SK-N-SH (cell line): ENCODE data around the gene TBL1X. TPM values are rescaled to one million over a fixed set of nuclear protein-coding genes. Genes with fewer than 3 reads are reported as not detected.
A peak's percentile ranks its signal among the peaks of the same experiment; 100 is the strongest.

Source experiments
- CTCF ChIA-PET: fragments of 300-600, 350-600 bp; formaldehyde crosslinking; extraction: SDS; loops from one replicate; lab custom pipeline; 2021; lab: Yijun Ruan, JAX
- POLR2A ChIA-PET: fragments of 350-600 bp; sonication (Branson Sonifier 250); formaldehyde crosslinking; extraction: SDS; loops from one replicate; lab custom pipeline; 2020; ENCODE audit warnings: antibody characterized with exemption, inconsistent platforms; lab: Yijun Ruan, JAX
- DNase-seq: peaks from one replicate; pipeline ENCODE4 v3.0.0; 2012
- H2AFZ ChIP-seq: fragments of 200-600 bp; sonication (generic); 2 replicates; pipeline ENCODE4 v1.8.1; 2016; ENCODE audit warnings: antibody characterized with exemption, mild to moderate bottlenecking, low read depth
- H3F3A ChIP-seq: fragments of 200-600 bp; sonication (generic); replicated peaks from 2 replicates; pipeline ENCODE3; 2016; ENCODE audit warnings: antibody characterized with exemption, mild to moderate bottlenecking; ENCODE audit not compliant: insufficient read depth
- H3K27ac ChIP-seq, 2 experiments: fragments of 200-500 bp in 1 of 2; fragments of 200-600 bp in 1 of 2; sonication (Bioruptor generic) in 1 of 2; sonication (generic), shearing (Covaris generic) in 1 of 2; 2 replicates each; pipeline versions ENCODE4 v1.5.1 to v1.6.1; 2014 to 2016; ENCODE audit warnings: low read depth in 2 of 2, inconsistent platforms in 1 of 2, low read length in 1 of 2, mild to moderate bottlenecking in 1 of 2, mixed read lengths in 1 of 2
- H3K27me3 ChIP-seq: fragments of 200-600 bp; sonication (generic), shearing (Covaris generic); 2 replicates; pipeline ENCODE4 v1.6.1; 2016; ENCODE audit warnings: mixed run types; ENCODE audit not compliant: insufficient read depth
- H3K36me3 ChIP-seq, 2 experiments: fragments of 200-500 bp in 1 of 2; fragments of 200-600 bp in 1 of 2; sonication (Bioruptor generic) in 1 of 2; sonication (generic) in 1 of 2; replicated peaks in 1 of 2; 2 replicates each; pipeline versions ENCODE3 to v1.5.1; 2014 to 2016; ENCODE audit warnings: low read length in 1 of 2, mild to moderate bottlenecking in 1 of 2; ENCODE audit not compliant: insufficient read depth in 2 of 2, control insufficient read depth in 1 of 2
- H3K4me1 ChIP-seq, 2 experiments: fragments of 200-500 bp in 1 of 2; fragments of 200-600 bp in 1 of 2; sonication (Bioruptor generic) in 1 of 2; sonication (generic), shearing (Covaris generic) in 1 of 2; 2 replicates each; pipeline versions ENCODE4 v1.5.1 to v1.6.1; 2014 to 2016; ENCODE audit warnings: low read depth in 1 of 2, low read length in 1 of 2, mixed run types in 1 of 2; ENCODE audit not compliant: insufficient read depth in 2 of 2, control insufficient read depth in 1 of 2
- H3K4me2 ChIP-seq: fragments of 200-600 bp; sonication (generic), shearing (Covaris generic); 2 replicates; pipeline ENCODE4 v1.6.1; 2017; ENCODE audit warnings: mixed run types
- H3K4me3 ChIP-seq, 2 experiments: fragments of 200-500 bp in 1 of 2; fragments of 200-600 bp in 1 of 2; sonication (Bioruptor generic) in 1 of 2; sonication (generic), shearing (Covaris generic) in 1 of 2; 2 replicates each; pipeline versions ENCODE4 v1.5.1 to v1.8.1; 2014 to 2016; ENCODE audit warnings: low read depth in 2 of 2, inconsistent platforms in 1 of 2, low read length in 1 of 2, mild to moderate bottlenecking in 1 of 2, mixed read lengths in 1 of 2, moderate library complexity in 1 of 2
- H3K79me2 ChIP-seq: fragments of 200-600 bp; sonication (generic); 2 replicates; pipeline ENCODE4 v1.8.1; 2017; ENCODE audit warnings: mild to moderate bottlenecking; ENCODE audit not compliant: insufficient read depth
- H3K9ac ChIP-seq: fragments of 200-600 bp; sonication (generic); 2 replicates; pipeline ENCODE4 v1.6.1; 2017; ENCODE audit warnings: mixed run types
- H3K9me2 ChIP-seq: fragments of 200-600 bp; sonication (generic); 2 replicates; pipeline ENCODE4 v1.6.1; 2017; ENCODE audit warnings: mixed run types
- H3K9me3 ChIP-seq: fragments of 200-600 bp; sonication (generic); 2 replicates; pipeline ENCODE4 v1.6.1; 2017; ENCODE audit warnings: mixed run types, mild to moderate bottlenecking, moderate library complexity
- H4K20me1 ChIP-seq: fragments of 200-600 bp; sonication (generic); 2 replicates; pipeline ENCODE4 v1.6.1; 2017; ENCODE audit warnings: mild to moderate bottlenecking, mixed run types; ENCODE audit not compliant: insufficient read depth
- CHD2 ChIP-seq: fragments of 150-350 bp; IDR thresholded peaks from 2 replicates; pipeline ENCODE4 v1.6.1; 2018; ENCODE audit warnings: low read length; ENCODE audit not compliant: partially characterized antibody
- ELF1 ChIP-seq: IDR thresholded peaks from 2 replicates; pipeline ENCODE4 v1.4.0; 2012
- EZH2phosphoT487 ChIP-seq: fragments of 200-600 bp; sonication (generic); IDR thresholded peaks from 2 replicates; pipeline ENCODE4 v1.6.1; 2017; ENCODE audit warnings: low read depth, mixed run types, mild to moderate bottlenecking, antibody characterized with exemption, moderate library complexity, borderline replicate concordance
- FOSL2 ChIP-seq: IDR thresholded peaks from 2 replicates; pipeline ENCODE4 v1.4.0; 2012; ENCODE audit warnings: low read depth, mild to moderate bottlenecking, moderate library complexity, borderline replicate concordance
- FOXJ3 ChIP-seq: sonication (generic); formaldehyde crosslinking; IDR thresholded peaks from 2 replicates; pipeline ENCODE4 v1.5.1; 2020; ENCODE audit warnings: mild to moderate bottlenecking, missing genetic modification reagents
- GABPA ChIP-seq: IDR thresholded peaks from 2 replicates; pipeline ENCODE4 v1.4.0; 2012; ENCODE audit warnings: low read depth, mild to moderate bottlenecking
- MAX ChIP-seq: IDR thresholded peaks from 2 replicates; pipeline ENCODE4 v1.4.0; 2012; ENCODE audit warnings: low read depth
- MEF2A ChIP-seq: IDR thresholded peaks from 2 replicates; pipeline ENCODE4 v1.4.0; 2012; ENCODE audit warnings: low read depth, borderline replicate concordance
- NFIC ChIP-seq: IDR thresholded peaks from 2 replicates; pipeline ENCODE4 v1.4.0; 2012; ENCODE audit warnings: borderline replicate concordance
- RCOR1 ChIP-seq: fragments of 150-350 bp; IDR thresholded peaks from 2 replicates; pipeline ENCODE4 v1.6.1; 2017; ENCODE audit warnings: antibody characterized with exemption, low read length
- RFX5 ChIP-seq: IDR thresholded peaks from 2 replicates; pipeline ENCODE4 v1.6.1; 2012; ENCODE audit warnings: mild to moderate bottlenecking, improper control_type of control experiment, low read length
- SIN3A ChIP-seq: IDR thresholded peaks from 2 replicates; pipeline ENCODE4 v1.6.1; 2012; ENCODE audit warnings: low read depth, mild to moderate bottlenecking, low read length, moderate library complexity, borderline replicate concordance
- SMC3 ChIP-seq: IDR thresholded peaks from 2 replicates; pipeline ENCODE4 v1.6.1; 2012; ENCODE audit warnings: low read depth, low read length, improper control_type of control experiment
- TAF1 ChIP-seq: IDR thresholded peaks from 2 replicates; pipeline ENCODE4 v1.6.1; 2012; ENCODE audit warnings: low read depth, mild to moderate bottlenecking, low read length, moderate library complexity, borderline replicate concordance
- TEAD4 ChIP-seq: IDR thresholded peaks from 2 replicates; pipeline ENCODE4 v1.4.0; 2012; ENCODE audit warnings: mild to moderate bottlenecking, borderline replicate concordance; ENCODE audit not compliant: insufficient read depth
- YY1 ChIP-seq: IDR thresholded peaks from 2 replicates; pipeline ENCODE4 v1.4.0; 2012; ENCODE audit warnings: low read depth, mild to moderate bottlenecking
- ZBTB33 ChIP-seq: IDR thresholded peaks from 2 replicates; pipeline ENCODE4 v1.4.0; 2012; ENCODE audit warnings: low read depth, borderline replicate concordance
- WGBS: methylation state at CpG from one replicate; pipeline ENCODE4 v1.1.6; 2017; ENCODE audit warnings: low lambda C conversion rate; 5-methylcytosine and 5-hydroxymethylcytosine counted together
- polyA plus RNA-seq, 3 experiments: library from polyadenylated mRNA; depleted of rRNA; stranded (reverse); fragments of >200 nt; gene quantifications; 2 replicates each; pipeline ENCODE4 v1.2.3, GENCODE V29; 2012
- TF ChIP-seq, protein P1 (sequence below): fragments of 200-600 bp; sonication (generic); IDR thresholded peaks from 2 replicates; pipeline ENCODE4 v1.6.1; 2017; ENCODE audit warnings: antibody characterized with exemption, mild to moderate bottlenecking, moderate library complexity
- TF ChIP-seq, protein P2 (sequence below): fragments of 150-350 bp; IDR thresholded peaks from 2 replicates; pipeline ENCODE4 v1.6.1; 2016; ENCODE audit warnings: mild to moderate bottlenecking, low read depth, low read length
- TF ChIP-seq, protein P3 (sequence below): IDR thresholded peaks from 2 replicates; pipeline ENCODE4 v1.6.1; 2012; ENCODE audit warnings: mild to moderate bottlenecking, low read depth, low read length, moderate library complexity

The TBL1X gene
- polyA plus RNA-seq, 1 of the 3 experiments (the other 2 are of a cell fraction) = 10.6 TPM

- Histone ChIP-seq H3K4me2 (no peak overlapping the region), H3K9ac (no peak overlapping the region), H3K4me1 (no peaks in the 10 kb centered on the region)
- whole genome bisulfite sequencing = 61% methylated on average over 12 of the region's 12 CpGs
- POLR2A ChIA-PET = no interaction called here
- CTCF ChIA-PET = no interaction called here
- no peak for TF ChIP-seq FOSL2
- TF ChIP-seq, protein P1, sequence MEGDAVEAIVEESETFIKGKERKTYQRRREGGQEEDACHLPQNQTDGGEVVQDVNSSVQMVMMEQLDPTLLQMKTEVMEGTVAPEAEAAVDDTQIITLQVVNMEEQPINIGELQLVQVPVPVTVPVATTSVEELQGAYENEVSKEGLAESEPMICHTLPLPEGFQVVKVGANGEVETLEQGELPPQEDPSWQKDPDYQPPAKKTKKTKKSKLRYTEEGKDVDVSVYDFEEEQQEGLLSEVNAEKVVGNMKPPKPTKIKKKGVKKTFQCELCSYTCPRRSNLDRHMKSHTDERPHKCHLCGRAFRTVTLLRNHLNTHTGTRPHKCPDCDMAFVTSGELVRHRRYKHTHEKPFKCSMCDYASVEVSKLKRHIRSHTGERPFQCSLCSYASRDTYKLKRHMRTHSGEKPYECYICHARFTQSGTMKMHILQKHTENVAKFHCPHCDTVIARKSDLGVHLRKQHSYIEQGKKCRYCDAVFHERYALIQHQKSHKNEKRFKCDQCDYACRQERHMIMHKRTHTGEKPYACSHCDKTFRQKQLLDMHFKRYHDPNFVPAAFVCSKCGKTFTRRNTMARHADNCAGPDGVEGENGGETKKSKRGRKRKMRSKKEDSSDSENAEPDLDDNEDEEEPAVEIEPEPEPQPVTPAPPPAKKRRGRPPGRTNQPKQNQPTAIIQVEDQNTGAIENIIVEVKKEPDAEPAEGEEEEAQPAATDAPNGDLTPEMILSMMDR = peak; percentile 20
- no peak for TF ChIP-seq NFIC
- TF ChIP-seq ELF1 = no peak
- TF ChIP-seq, all 33 proteins: peak for 1
- no peaks in the 10 kb centered on the region for H3K9me3 ChIP-seq
- H2AFZ ChIP-seq = no peak overlapping the region
- H4K20me1 ChIP-seq = no peaks in the 10 kb centered on the region
- H3K36me3 ChIP-seq = peaks cover 0 to under 1% of the 10 kb centered on the region in 2 experiments
- H3K4me3 ChIP-seq = no peak overlapping the region
- no peaks in the 10 kb centered on the region for H3F3A ChIP-seq
- H3K27me3 ChIP-seq = no peaks in the 10 kb centered on the region; the same call in 1 of the 2 replicates
- no peak overlapping the region for H3K27ac ChIP-seq
- H3K9me2 ChIP-seq = no peaks in the 10 kb centered on the region
- no peak for DNase-seq
- no peaks in the 10 kb centered on the region for H3K79me2 ChIP-seq
Observed at GRCh38 chrX:9701790-9702189, 236.9 kb downstream of the TBL1X start.

GRCh38 chrX:9703406-9703805, 238.5 kb downstream of the TBL1X start:
- no peak overlapping the region for H2AFZ ChIP-seq
- CTCF ChIA-PET = no interaction called here
- TF ChIP-seq RCOR1 (no peak), YY1 (no peak), MEF2A (no peak), TEAD4 (no peak), EZH2phosphoT487 (no peak), TAF1 (no peak), CHD2 (no peak), GABPA (no peak), SMC3 (no peak), FOXJ3 (no peak), SIN3A (no peak), MAX (no peak), NFIC (no peak), RFX5 (no peak), ZBTB33 (no peak)
- TF ChIP-seq, protein P2, sequence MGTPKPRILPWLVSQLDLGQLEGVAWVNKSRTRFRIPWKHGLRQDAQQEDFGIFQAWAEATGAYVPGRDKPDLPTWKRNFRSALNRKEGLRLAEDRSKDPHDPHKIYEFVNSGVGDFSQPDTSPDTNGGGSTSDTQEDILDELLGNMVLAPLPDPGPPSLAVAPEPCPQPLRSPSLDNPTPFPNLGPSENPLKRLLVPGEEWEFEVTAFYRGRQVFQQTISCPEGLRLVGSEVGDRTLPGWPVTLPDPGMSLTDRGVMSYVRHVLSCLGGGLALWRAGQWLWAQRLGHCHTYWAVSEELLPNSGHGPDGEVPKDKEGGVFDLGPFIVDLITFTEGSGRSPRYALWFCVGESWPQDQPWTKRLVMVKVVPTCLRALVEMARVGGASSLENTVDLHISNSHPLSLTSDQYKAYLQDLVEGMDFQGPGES = no peak
- TF ChIP-seq, protein P3, sequence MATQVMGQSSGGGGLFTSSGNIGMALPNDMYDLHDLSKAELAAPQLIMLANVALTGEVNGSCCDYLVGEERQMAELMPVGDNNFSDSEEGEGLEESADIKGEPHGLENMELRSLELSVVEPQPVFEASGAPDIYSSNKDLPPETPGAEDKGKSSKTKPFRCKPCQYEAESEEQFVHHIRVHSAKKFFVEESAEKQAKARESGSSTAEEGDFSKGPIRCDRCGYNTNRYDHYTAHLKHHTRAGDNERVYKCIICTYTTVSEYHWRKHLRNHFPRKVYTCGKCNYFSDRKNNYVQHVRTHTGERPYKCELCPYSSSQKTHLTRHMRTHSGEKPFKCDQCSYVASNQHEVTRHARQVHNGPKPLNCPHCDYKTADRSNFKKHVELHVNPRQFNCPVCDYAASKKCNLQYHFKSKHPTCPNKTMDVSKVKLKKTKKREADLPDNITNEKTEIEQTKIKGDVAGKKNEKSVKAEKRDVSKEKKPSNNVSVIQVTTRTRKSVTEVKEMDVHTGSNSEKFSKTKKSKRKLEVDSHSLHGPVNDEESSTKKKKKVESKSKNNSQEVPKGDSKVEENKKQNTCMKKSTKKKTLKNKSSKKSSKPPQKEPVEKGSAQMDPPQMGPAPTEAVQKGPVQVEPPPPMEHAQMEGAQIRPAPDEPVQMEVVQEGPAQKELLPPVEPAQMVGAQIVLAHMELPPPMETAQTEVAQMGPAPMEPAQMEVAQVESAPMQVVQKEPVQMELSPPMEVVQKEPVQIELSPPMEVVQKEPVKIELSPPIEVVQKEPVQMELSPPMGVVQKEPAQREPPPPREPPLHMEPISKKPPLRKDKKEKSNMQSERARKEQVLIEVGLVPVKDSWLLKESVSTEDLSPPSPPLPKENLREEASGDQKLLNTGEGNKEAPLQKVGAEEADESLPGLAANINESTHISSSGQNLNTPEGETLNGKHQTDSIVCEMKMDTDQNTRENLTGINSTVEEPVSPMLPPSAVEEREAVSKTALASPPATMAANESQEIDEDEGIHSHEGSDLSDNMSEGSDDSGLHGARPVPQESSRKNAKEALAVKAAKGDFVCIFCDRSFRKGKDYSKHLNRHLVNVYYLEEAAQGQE = no peak

More at GRCh38 chrX:9703406-9703805, 238.5 kb downstream of the TBL1X start:
- Histone ChIP-seq H3K27ac (no peak overlapping the region), H3K27me3 (no peaks in the 10 kb centered on the region; the same call in 1 of the 2 replicates), H3K79me2 (no peaks in the 10 kb centered on the region), H3K4me2 (no peak overlapping the region), H3F3A (no peaks in the 10 kb centered on the region), H3K9me2 (no peaks in the 10 kb centered on the region), H3K4me1 (no peaks in the 10 kb centered on the region), H3K36me3 (no peaks in the 10 kb centered on the region), H3K4me3 (no peak overlapping the region), H4K20me1 (no peaks in the 10 kb centered on the region), H3K9ac (no peak overlapping the region), H3K9me3 (no peaks in the 10 kb centered on the region)
- 33% methylated on average over 1 of the region's 14 CpGs for WGBS
- DNase-seq = no peak
- POLR2A ChIA-PET = no interaction called here
